Lower leg skin (tissue), 3 donors: Measurements from ENCODE around the gene ZNF524.

ENCODE experiments used
- CTCF ChIP-seq, 3 donors: fragments of 450-650 bp; IDR thresholded peaks; one replicate each; pipeline ENCODE4 v1.5.1; 2016; ENCODE audit warnings: antibody characterized with exemption in 3 of 3, mild to moderate bottlenecking in 3 of 3, moderate library complexity in 2 of 3
- POLR2A ChIP-seq, 2 donors: fragments of 450-650 bp; IDR thresholded peaks; one replicate each; pipeline ENCODE4 v1.6.1; 2016 to 2017; ENCODE audit warnings: antibody characterized with exemption in 2 of 2, mild to moderate bottlenecking in 1 of 2, moderate library complexity in 1 of 2

- no peak for TF ChIP-seq CTCF (IDR thresholded peaks at IDR 0.05)
- TF ChIP-seq POLR2A (IDR thresholded peaks at IDR 0.05), result no peak
These were observed 24.3 kb downstream of the ZNF524 start, which contains the start of gene ZNF784 for GRCh38 chr19:55624109-55625003.
